Stomach (tissue), 9 donors: Measurements from ENCODE around the gene ATN1. TPM values are rescaled to one million over a fixed set of nuclear protein-coding genes. Genes with fewer than 3 reads are reported as not detected.

ENCODE experiments used
- DNase-seq, 2 donors: peaks; one replicate each; pipeline versions ENCODE4 v3.0.0 to v3.0.0-alpha.2; 2013 to 2019
- H3K27ac ChIP-seq, 5 donors: fragments of 200-600 bp in 4 of 5; sonication (generic) in 4 of 5; one replicate each; pipeline ENCODE4 v1.5.1; 2013 to 2019; ENCODE audit warnings: mild to moderate bottlenecking in 1 of 5, moderate library complexity in 1 of 5
- H3K27me3 ChIP-seq, 3 donors: fragments of 200-600 bp; sonication (generic); one replicate each; pipeline ENCODE4 v1.5.1; 2017 to 2019; ENCODE audit warnings: mixed run types in 1 of 3
- H3K36me3 ChIP-seq, 4 donors: fragments of 200-600 bp; sonication (generic); 1 replicate in 3 of 4; 2 replicates in 1 of 4; pipeline ENCODE4 v1.5.1; 2016 to 2019
- H3K4me1 ChIP-seq, 4 donors: fragments of 200-600 bp; sonication (generic); one replicate each; pipeline ENCODE4 v1.5.1; 2016 to 2019
- H3K4me3 ChIP-seq, 4 donors: fragments of 200-600 bp; sonication (generic) in 3 of 4; one replicate each; pipeline ENCODE4 v1.5.1; 2016 to 2019; ENCODE audit warnings: mild to moderate bottlenecking in 1 of 4
- H3K9me3 ChIP-seq, 4 donors: fragments of 200-600 bp; sonication (generic); one replicate each; pipeline ENCODE4 v1.5.1; 2016 to 2019
- CTCF ChIP-seq, 7 experiments: fragments of 450-650 bp in 4 of 7; fragments of 200-600 bp in 3 of 7; sonication (generic) in 3 of 7; IDR thresholded peaks; one replicate each; pipeline ENCODE4 v1.5.1; 2016 to 2019; ENCODE audit warnings: antibody characterized with exemption in 7 of 7, control low read depth in 2 of 7, mild to moderate bottlenecking in 1 of 7
- EP300 ChIP-seq: sonication (generic); formaldehyde crosslinking; IDR thresholded peaks from one replicate; pipeline ENCODE4 v1.6.1; 2017; ENCODE audit warnings: antibody characterized with exemption
- POLR2A ChIP-seq, 4 donors: fragments of 450-650 bp; IDR thresholded peaks; one replicate each; pipeline ENCODE4 v1.6.1; 2016; ENCODE audit warnings: antibody characterized with exemption in 4 of 4, control low read depth in 2 of 4, mild to moderate bottlenecking in 1 of 4, moderate library complexity in 1 of 4
- POLR2AphosphoS5 ChIP-seq, 3 donors: sonication (generic); formaldehyde crosslinking; IDR thresholded peaks; one replicate each; pipeline ENCODE4 v1.6.1; 2016; ENCODE audit warnings: antibody characterized with exemption in 3 of 3
- WGBS, 5 donors: extraction: QIAGEN DNeasy Blood & Tissue Kit in 3 of 5; methylation state at CpG; one replicate each; pipeline versions ENCODE4 v1.1.5 to v1.1.7; 2013 to 2018; 5-methylcytosine and 5-hydroxymethylcytosine counted together
- intact Hi-C: fragments of 100-400 bp; cut with DNase I; formaldehyde crosslinking; loops from one replicate; pipeline ENCODE4 v1.15.1; 2023; ENCODE audit warnings: low total_unique reads
- polyA plus RNA-seq, 3 donors: library from polyadenylated mRNA; stranded (reverse); fragments of 200-250 nt; gene quantifications; one replicate each; pipeline ENCODE4 v1.2.3, GENCODE V29; 2013
- total RNA-seq, 5 donors: library from RNA; depleted of rRNA; stranded (reverse); fragments of >200 nt; gene quantifications; one replicate each; pipeline versions ENCODE4 v1.1.0 to v1.2.3, GENCODE V29; 2014 to 2016
- donor health status: healthy with polysubstance abuse.
- donor health status: Bipolar disorder and iron deficiency.
- donor health status: healthy.

Gene ATN1
- total and polyA plus RNA-seq, 8 donors: 23.3 to 694 (median 73.5) TPM

GRCh38 chr12:6962285-6963015 is 34.7 kb downstream of the ATN1 start:
- TF ChIP-seq EP300 (no peak), POLR2A (IDR thresholded peaks at IDR 0.05) (peak in 1 of 4 donors; percentile 79), POLR2AphosphoS5 (IDR thresholded peaks at IDR 0.05) (peak in 2 of 3 donors; percentile 94 to 95), CTCF (IDR thresholded peaks at IDR 0.05) (no peak)
- 22 to 53% (median 29%) methylated on average over 19 to 25 of the region's 25 CpGs for WGBS, 5 donors
- Histone ChIP-seq H3K27ac (peak overlapping the region; percentile 93 to 97 (median 96)), H3K27me3 (no peaks in the 10 kb centered on the region), H3K4me1 (peaks cover 65 to 89% (median 66%) of the 10 kb centered on the region in 4 donors), H3K36me3 (peaks cover 23 to 41% (median 36%) of the 10 kb centered on the region in 4 donors), H3K4me3 (peak overlapping the region; percentile 47 to 68 (median 58)), H3K9me3 (no peaks in the 10 kb centered on the region)
- intact Hi-C loops: no loop called here
- peak; percentile 86 to 91 for DNase-seq

GRCh38 chr12:6963016-6963731 is 35.4 kb downstream of the ATN1 start:
- H3K4me3 ChIP-seq: peak overlapping the region; percentile 47 to 68 (median 58)
- H3K36me3 ChIP-seq: peaks cover 30 to 42% (median 38%) of the 10 kb centered on the region in 4 donors
- peak; percentile 95 to 97 for DNase-seq
- 27 to 50% (median 33%) methylated on average over 24 to 32 of the region's 32 CpGs for WGBS, 5 donors
- no peaks in the 10 kb centered on the region for H3K27me3 ChIP-seq
- TF ChIP-seq EP300 (no peak), POLR2A (IDR thresholded peaks at IDR 0.05) (peak in 3 of 4 donors; percentile 52 to 99 (median 93)), POLR2AphosphoS5 (IDR thresholded peaks at IDR 0.05) (peak in 2 of 3 donors; percentile 94 to 97), CTCF (IDR thresholded peaks at IDR 0.05) (peak in 3 of 7 experiments; percentile 12 to 39 (median 25))
- peak overlapping the region; percentile 93 to 97 (median 96) for H3K27ac ChIP-seq
- peaks cover 64 to 89% (median 70%) of the 10 kb centered on the region in 4 donors for H3K4me1 ChIP-seq
- no peaks in the 10 kb centered on the region for H3K9me3 ChIP-seq
- intact Hi-C loops: no loop called here

- WGBS, 5 donors: 24 to 44% (median 33%) methylated on average over 11 to 17 of the region's 17 CpGs
- no peak for TF ChIP-seq EP300
- TF ChIP-seq POLR2A (IDR thresholded peaks at IDR 0.05): no peak
- no peak for TF ChIP-seq POLR2AphosphoS5 (IDR thresholded peaks at IDR 0.05)
- no peak for TF ChIP-seq CTCF (IDR thresholded peaks at IDR 0.05)
- Histone ChIP-seq H3K4me3 (peak overlapping the region; percentile 47 to 68 (median 58)), H3K36me3 (peaks cover 37 to 49% (median 43%) of the 10 kb centered on the region in 4 donors), H3K9me3 (no peaks in the 10 kb centered on the region), H3K27ac (peak overlapping the region; percentile 93 to 97 (median 96)), H3K27me3 (no peaks in the 10 kb centered on the region), H3K4me1 (peaks cover 66 to 89% (median 77%) of the 10 kb centered on the region in 4 donors)
- DNase-seq: peak in 1 of 2 donors; percentile 76
- intact Hi-C loops: no loop called here
These were observed 36.1 kb downstream of the ATN1 start for GRCh38 chr12:6963791-6964413.

GRCh38 chr12:6964605-6965025 is 36.9 kb downstream of the ATN1 start:
- no peak for TF ChIP-seq POLR2AphosphoS5 (IDR thresholded peaks at IDR 0.05)
- TF ChIP-seq EP300: no peak
- TF ChIP-seq CTCF (IDR thresholded peaks at IDR 0.05): no peak
- TF ChIP-seq POLR2A (IDR thresholded peaks at IDR 0.05): no peak
- Histone ChIP-seq H3K4me3 (peak overlapping the region; percentile 47 to 68 (median 58)), H3K4me1 (peaks cover 71 to 90% (median 83%) of the 10 kb centered on the region in 4 donors), H3K36me3 (peaks cover 38 to 50% (median 45%) of the 10 kb centered on the region in 4 donors), H3K27me3 (no peaks in the 10 kb centered on the region), H3K27ac (peak overlapping the region; percentile 93 to 97 (median 96)), H3K9me3 (no peaks in the 10 kb centered on the region)
- DNase-seq: no peak
- 30 to 51% (median 31%) methylated on average over 5 to 8 of the region's 8 CpGs for whole genome bisulfite sequencing, 5 donors
- intact Hi-C loops: no loop called here
